Astrocyte (in vitro differentiated cells and primary cell): Measurements from ENCODE around the gene CHST13. TPM values are rescaled to one million over a fixed set of nuclear protein-coding genes. Genes with fewer than 3 reads are reported as not detected.

Experiments
- DNase-seq: peaks from one replicate; pipeline ENCODE4 v3.0.0-alpha.2; 2010; ENCODE audit warnings: low read depth
- FAIRE-seq: peaks from 2 replicates; lab custom pipeline; 2011; peaks lifted over from hg19 to GRCh38; lab: Jason Lieb, UNC
- H2AFZ ChIP-seq: 2 replicates; pipeline ENCODE4 v1.6.0; 2012; ENCODE audit warnings: low read depth, low read length, inconsistent platforms
- H3K27ac ChIP-seq: 2 replicates; pipeline ENCODE4 v1.5.1; 2011; ENCODE audit warnings: low read depth, low read length, inconsistent platforms
- H3K27me3 ChIP-seq: 2 replicates; pipeline ENCODE4 v1.6.0; 2011; ENCODE audit warnings: low read length, inconsistent platforms; ENCODE audit not compliant: insufficient read depth
- H3K36me3 ChIP-seq: 2 replicates; pipeline ENCODE4 v1.5.1; 2011; ENCODE audit warnings: low read length, inconsistent platforms; ENCODE audit not compliant: insufficient read depth
- H3K4me1 ChIP-seq: 2 replicates; pipeline ENCODE4 v1.5.1; 2011; ENCODE audit warnings: low read length, inconsistent platforms; ENCODE audit not compliant: insufficient read depth
- H3K4me2 ChIP-seq: 2 replicates; pipeline ENCODE4 v1.6.0; 2012; ENCODE audit warnings: low read length, inconsistent platforms
- H3K4me3 ChIP-seq: 2 replicates; pipeline ENCODE4 v1.5.1; 2011; ENCODE audit warnings: low read depth, mild to moderate bottlenecking, low read length, inconsistent platforms; ENCODE audit not compliant: insufficient read depth
- H3K79me2 ChIP-seq: 2 replicates; pipeline ENCODE4 v1.6.0; 2012; ENCODE audit warnings: mild to moderate bottlenecking, low read length, inconsistent platforms; ENCODE audit not compliant: insufficient read depth
- H3K9ac ChIP-seq: 2 replicates; pipeline ENCODE4 v1.6.0; 2012; ENCODE audit warnings: mild to moderate bottlenecking, low read length, inconsistent platforms
- H3K9me3 ChIP-seq: 2 replicates; pipeline ENCODE4 v1.5.1; 2012; ENCODE audit warnings: low read depth, mild to moderate bottlenecking, low read length, inconsistent platforms; ENCODE audit not compliant: insufficient read depth
- H4K20me1 ChIP-seq: 2 replicates; pipeline ENCODE4 v1.6.0; 2012; ENCODE audit warnings: low read length, inconsistent platforms; ENCODE audit not compliant: insufficient read depth
- H3K27ac Mint-ChIP-seq: one replicate; pipeline ENCODE4 v1.8.0; 2021; ENCODE audit warnings: mild to moderate bottlenecking, mixed read lengths; ENCODE audit not compliant: unreplicated experiment
- H3K27me3 Mint-ChIP-seq: one replicate; pipeline ENCODE4 v1.8.0; 2021; ENCODE audit warnings: low read depth, mixed read lengths; ENCODE audit not compliant: unreplicated experiment
- H3K36me3 Mint-ChIP-seq: one replicate; pipeline ENCODE4 v1.8.0; 2021; ENCODE audit warnings: low read depth, mixed read lengths; ENCODE audit not compliant: unreplicated experiment
- H3K4me1 Mint-ChIP-seq: one replicate; pipeline ENCODE4 v1.8.0; 2021; ENCODE audit warnings: low read depth, mixed read lengths; ENCODE audit not compliant: unreplicated experiment
- H3K4me3 Mint-ChIP-seq: one replicate; pipeline ENCODE4 v1.8.0; 2021; ENCODE audit warnings: mild to moderate bottlenecking, moderate library complexity, mixed read lengths; ENCODE audit not compliant: unreplicated experiment
- H3K9me3 Mint-ChIP-seq: one replicate; pipeline ENCODE4 v1.8.0; 2021; ENCODE audit warnings: mild to moderate bottlenecking, mixed read lengths; ENCODE audit not compliant: unreplicated experiment
- EZH2 ChIP-seq: IDR thresholded peaks from 2 replicates; pipeline ENCODE4 v1.6.1; 2012; ENCODE audit warnings: mild to moderate bottlenecking, low read length, inconsistent platforms; ENCODE audit not compliant: insufficient read depth
- total RNA-seq: library from RNA; stranded (reverse); gene quantifications from 2 replicates; pipeline ENCODE4 v1.2.1, GENCODE V29; 2021
- TF ChIP-seq, protein P1 (sequence below): IDR thresholded peaks from 2 replicates; pipeline ENCODE4 v1.5.1; 2011; ENCODE audit warnings: low read depth, mild to moderate bottlenecking, inconsistent platforms, low read length, moderate library complexity; ENCODE audit not compliant: insufficient read depth

Gene CHST13
- total RNA-seq, 1 donor from 2014 or later: not detected

GRCh38 chr3:126541628-126542339 is 17.8 kb downstream of the CHST13 start:
- Histone ChIP-seq H3K79me2 (no peaks in the 10 kb centered on the region), H2AFZ (peak overlapping the region; percentile 10), H3K4me1 (peaks cover 8% of the 10 kb centered on the region), H3K4me3 (no peak overlapping the region), H3K4me2 (peak overlapping the region; percentile 8), H3K27ac (no peak overlapping the region), H4K20me1 (peaks cover 3% of the 10 kb centered on the region), H3K9me3 (no peaks in the 10 kb centered on the region), H3K27me3 (peaks cover 19% of the 10 kb centered on the region), H3K36me3 (no peaks in the 10 kb centered on the region), H3K9ac (no peak overlapping the region)
- Mint-ChIP-seq H3K27ac (no peak overlapping the region), H3K4me3 (no peak overlapping the region), H3K4me1 (peaks cover 11% of the 10 kb centered on the region), H3K9me3 (no peaks in the 10 kb centered on the region), H3K27me3 (peaks cover 40% of the 10 kb centered on the region), H3K36me3 (peaks cover 2% of the 10 kb centered on the region)
- FAIRE-seq (no peak), DNase-seq (no peak)
- TF ChIP-seq, protein P1, sequence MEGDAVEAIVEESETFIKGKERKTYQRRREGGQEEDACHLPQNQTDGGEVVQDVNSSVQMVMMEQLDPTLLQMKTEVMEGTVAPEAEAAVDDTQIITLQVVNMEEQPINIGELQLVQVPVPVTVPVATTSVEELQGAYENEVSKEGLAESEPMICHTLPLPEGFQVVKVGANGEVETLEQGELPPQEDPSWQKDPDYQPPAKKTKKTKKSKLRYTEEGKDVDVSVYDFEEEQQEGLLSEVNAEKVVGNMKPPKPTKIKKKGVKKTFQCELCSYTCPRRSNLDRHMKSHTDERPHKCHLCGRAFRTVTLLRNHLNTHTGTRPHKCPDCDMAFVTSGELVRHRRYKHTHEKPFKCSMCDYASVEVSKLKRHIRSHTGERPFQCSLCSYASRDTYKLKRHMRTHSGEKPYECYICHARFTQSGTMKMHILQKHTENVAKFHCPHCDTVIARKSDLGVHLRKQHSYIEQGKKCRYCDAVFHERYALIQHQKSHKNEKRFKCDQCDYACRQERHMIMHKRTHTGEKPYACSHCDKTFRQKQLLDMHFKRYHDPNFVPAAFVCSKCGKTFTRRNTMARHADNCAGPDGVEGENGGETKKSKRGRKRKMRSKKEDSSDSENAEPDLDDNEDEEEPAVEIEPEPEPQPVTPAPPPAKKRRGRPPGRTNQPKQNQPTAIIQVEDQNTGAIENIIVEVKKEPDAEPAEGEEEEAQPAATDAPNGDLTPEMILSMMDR: no peak
- no peak for TF ChIP-seq EZH2

GRCh38 chr3:126542340-126543241 is 18.6 kb downstream of the CHST13 start:
- Histone ChIP-seq H3K9me3 (no peaks in the 10 kb centered on the region), H3K4me2 (no peak overlapping the region), H3K4me3 (no peak overlapping the region), H3K36me3 (no peaks in the 10 kb centered on the region), H3K79me2 (no peaks in the 10 kb centered on the region), H3K27ac (no peak overlapping the region), H4K20me1 (peaks cover 3% of the 10 kb centered on the region), H2AFZ (peak overlapping the region; percentile 10), H3K9ac (no peak overlapping the region), H3K27me3 (peaks cover 27% of the 10 kb centered on the region), H3K4me1 (peaks cover 8% of the 10 kb centered on the region)
- H3K4me1 Mint-ChIP-seq: peaks cover 11% of the 10 kb centered on the region
- no peak overlapping the region for H3K4me3 Mint-ChIP-seq
- H3K9me3 Mint-ChIP-seq: no peaks in the 10 kb centered on the region
- H3K27ac Mint-ChIP-seq: no peak overlapping the region
- FAIRE-seq (no peak), DNase-seq (no peak)
- peaks cover 43% of the 10 kb centered on the region for H3K27me3 Mint-ChIP-seq
- H3K36me3 Mint-ChIP-seq: peaks cover 2% of the 10 kb centered on the region
- TF ChIP-seq, protein P1: no peak
- TF ChIP-seq EZH2: no peak
